NB4 (cell line): Measurements from ENCODE around the gene NSG1.

Experiments
- DNase-seq: peaks from one replicate; pipeline ENCODE4 v3.0.0; 2010; ENCODE audit warnings: low read depth
- H3K4me3 ChIP-seq: one replicate; pipeline ENCODE4 v1.5.1; 2011; ENCODE audit warnings: mild to moderate bottlenecking, low read depth, low read length, moderate library complexity
- MYC ChIP-seq: IDR thresholded peaks from 2 replicates; pipeline ENCODE4 v1.6.1; 2011; ENCODE audit warnings: low read depth, low read length
- POLR2A ChIP-seq: IDR thresholded peaks from 2 replicates; pipeline ENCODE4 v1.6.1; 2011; ENCODE audit warnings: mild to moderate bottlenecking; ENCODE audit not compliant: insufficient read length; ENCODE audit errors: extremely low read depth
- TF ChIP-seq, protein P1 (sequence below): IDR thresholded peaks from one replicate; pipeline ENCODE4 v1.5.1; 2012; ENCODE audit warnings: low read depth, low read length
- TF ChIP-seq, protein P2 (sequence below): IDR thresholded peaks from 2 replicates; pipeline ENCODE4 v1.6.1; 2011; ENCODE audit warnings: low read depth, low read length

The NSG1 gene

DNA sequence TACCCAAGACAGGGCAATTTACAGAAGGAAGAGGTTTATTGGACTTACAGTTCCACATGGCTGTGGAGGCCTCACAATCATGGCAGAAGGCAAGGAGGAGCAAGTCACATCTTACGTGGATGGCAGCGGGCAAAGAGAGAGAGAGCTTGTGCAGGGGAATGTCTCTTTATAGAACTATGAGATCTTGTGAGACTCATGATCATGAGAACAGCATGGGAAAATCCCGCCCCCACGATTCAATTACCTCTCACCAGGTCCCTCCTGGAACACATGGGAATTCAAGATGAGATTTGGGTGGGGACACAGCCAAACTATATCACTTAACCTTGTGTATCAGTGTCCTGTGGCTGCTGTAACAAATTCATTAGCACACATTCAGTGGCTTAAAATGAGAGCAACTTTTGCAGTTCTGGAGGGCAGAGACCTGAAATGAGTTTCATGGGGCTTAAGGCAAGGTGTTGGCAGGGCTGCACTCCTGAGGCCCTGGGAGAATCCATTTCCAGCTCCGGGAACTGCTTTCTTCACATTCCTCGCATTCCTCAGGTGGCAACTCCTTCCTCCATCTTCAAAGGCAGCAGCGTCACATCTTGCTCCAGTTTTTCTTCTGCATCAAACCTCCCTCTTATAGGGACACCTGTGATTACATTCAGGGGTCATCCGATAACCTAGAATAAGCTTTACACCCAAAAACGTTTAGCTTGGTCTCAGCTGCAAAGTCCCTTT is 22.3 kb upstream of the NSG1 start:
- no peak for DNase-seq
- TF ChIP-seq, protein P1, sequence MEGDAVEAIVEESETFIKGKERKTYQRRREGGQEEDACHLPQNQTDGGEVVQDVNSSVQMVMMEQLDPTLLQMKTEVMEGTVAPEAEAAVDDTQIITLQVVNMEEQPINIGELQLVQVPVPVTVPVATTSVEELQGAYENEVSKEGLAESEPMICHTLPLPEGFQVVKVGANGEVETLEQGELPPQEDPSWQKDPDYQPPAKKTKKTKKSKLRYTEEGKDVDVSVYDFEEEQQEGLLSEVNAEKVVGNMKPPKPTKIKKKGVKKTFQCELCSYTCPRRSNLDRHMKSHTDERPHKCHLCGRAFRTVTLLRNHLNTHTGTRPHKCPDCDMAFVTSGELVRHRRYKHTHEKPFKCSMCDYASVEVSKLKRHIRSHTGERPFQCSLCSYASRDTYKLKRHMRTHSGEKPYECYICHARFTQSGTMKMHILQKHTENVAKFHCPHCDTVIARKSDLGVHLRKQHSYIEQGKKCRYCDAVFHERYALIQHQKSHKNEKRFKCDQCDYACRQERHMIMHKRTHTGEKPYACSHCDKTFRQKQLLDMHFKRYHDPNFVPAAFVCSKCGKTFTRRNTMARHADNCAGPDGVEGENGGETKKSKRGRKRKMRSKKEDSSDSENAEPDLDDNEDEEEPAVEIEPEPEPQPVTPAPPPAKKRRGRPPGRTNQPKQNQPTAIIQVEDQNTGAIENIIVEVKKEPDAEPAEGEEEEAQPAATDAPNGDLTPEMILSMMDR, result no peak
- TF ChIP-seq POLR2A, result no peak
- no peak for TF ChIP-seq MYC
- TF ChIP-seq, protein P2, sequence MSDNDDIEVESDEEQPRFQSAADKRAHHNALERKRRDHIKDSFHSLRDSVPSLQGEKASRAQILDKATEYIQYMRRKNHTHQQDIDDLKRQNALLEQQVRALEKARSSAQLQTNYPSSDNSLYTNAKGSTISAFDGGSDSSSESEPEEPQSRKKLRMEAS, result no peak
- H3K4me3 ChIP-seq, result no peak overlapping the region

DNA sequence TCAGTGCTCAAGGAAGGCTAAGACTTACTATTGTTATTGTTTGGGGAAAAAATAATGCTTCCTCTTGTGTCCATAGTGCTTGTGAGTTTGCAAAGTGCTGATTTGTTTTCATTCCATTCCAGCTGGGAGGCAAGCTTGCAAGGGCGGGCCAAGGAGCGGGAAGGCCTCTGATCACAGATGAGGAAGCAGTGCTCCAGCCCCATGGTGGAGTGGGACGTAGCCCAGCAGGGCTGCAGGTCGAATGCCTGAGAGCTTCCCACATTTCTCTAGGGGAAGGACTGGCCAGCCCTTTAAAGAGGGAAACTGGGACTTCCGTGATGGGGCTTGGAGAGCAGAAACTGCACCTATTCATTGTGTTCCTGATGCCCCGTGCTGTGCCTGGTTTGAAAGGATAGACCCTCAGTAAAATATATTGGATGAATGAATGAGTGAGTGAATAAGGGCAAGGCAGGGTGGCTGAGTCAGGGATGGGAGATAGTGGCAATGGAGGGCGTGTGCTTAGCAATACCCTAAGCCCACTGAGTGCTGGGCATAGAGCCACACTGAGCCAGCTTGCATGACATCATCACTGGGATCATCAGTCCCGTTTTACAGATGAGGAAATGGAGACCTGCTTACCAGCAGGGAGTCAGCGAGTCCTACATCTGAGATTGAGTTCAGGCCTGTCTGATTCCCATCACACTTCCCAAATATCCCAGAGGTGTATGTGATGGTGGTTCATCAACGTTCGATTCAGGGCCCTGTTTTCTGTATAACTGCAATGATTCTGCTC is 17.9 kb upstream of the NSG1 start:
- no peak for DNase-seq

DNA sequence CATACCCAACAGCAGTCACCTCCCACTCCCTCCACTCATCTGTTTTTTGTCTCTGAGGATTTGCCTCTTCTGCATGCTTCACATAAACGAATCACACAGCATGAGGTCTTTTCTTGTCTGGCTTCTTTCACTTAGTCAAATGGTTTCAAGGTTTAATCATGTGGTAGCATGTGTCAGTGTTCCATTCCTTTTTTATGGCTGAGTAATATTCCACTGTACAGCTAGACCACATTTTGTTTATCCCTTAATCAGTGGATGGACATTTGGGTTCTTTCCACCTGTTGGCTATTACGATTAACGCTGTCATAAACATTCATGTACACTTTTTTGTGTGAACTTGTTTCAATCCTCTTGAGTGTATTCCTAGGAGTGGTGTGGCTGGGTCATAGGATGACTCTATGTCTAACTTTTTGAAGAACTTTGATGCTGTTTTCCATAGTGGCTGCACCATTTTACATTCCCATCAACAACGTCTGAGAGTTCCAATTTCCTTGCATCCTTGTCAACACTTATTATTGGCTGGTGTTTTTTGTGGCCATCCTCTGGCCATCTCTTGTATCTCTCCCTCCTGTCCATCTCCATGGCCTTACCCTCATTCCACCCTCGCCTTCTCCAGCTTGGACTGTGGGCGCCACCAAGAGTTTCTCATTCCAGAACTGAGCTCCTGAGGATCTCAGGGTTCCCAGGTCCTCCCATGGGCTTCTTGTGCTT is 12.4 kb upstream of the NSG1 start:
- H3K4me3 ChIP-seq, result no peak overlapping the region
- TF ChIP-seq, protein P2, result no peak
- no peak for TF ChIP-seq MYC
- TF ChIP-seq, protein P1, result no peak
- no peak for TF ChIP-seq POLR2A
- no peak for DNase-seq

More for the DNA sequence above, 17.9 kb upstream of the NSG1 start:
- TF ChIP-seq MYC (no peak), POLR2A (no peak)
- TF ChIP-seq, protein P1, result no peak
- TF ChIP-seq, protein P2, result no peak
- H3K4me3 ChIP-seq, result no peak overlapping the region

DNA sequence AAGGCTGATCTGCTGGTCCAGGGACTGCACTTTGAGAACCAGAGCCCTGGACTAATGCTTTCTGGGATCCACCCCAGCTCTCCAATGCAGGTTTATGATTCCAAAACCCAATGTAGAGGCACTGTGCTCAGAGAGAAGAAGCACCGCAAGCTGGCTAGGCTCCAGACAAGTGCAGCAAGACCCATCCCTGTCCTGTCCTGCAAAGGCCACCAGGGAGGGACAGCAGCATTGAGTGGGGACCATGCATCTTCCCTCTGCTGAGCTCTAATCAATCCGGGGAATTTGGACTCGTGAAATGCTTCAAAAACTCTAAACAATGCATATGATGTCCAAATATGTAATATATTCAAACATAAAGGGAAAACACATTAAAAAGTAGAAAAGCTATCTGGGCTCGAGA is 10.8 kb upstream of the NSG1 start:
- no peak for DNase-seq
- TF ChIP-seq, protein P1, result no peak
- TF ChIP-seq, protein P2, result no peak
- TF ChIP-seq POLR2A, result no peak
- no peak for TF ChIP-seq MYC
- no peak overlapping the region for H3K4me3 ChIP-seq

DNA sequence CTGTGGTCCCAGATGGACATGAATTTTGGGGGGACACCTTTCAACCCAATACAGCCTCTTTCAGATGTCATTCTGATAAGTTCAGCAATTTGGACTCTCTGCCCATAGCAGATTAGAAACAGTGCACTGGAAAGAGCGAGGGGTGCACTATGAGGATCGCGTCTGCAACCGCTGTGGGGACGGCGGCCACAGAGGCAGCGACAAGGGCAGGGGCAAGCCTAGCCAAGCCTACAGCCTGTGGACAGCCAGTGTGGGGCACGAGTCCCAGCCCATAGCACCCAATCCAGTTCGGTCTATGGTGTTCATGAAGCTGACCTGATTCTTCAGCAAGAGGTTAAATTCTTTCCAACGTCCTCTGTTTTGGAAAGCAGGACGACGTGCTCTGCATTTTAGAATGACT is 9.7 kb upstream of the NSG1 start:
- DNase-seq, result no peak
- TF ChIP-seq MYC (no peak), POLR2A (no peak)
- TF ChIP-seq, protein P1, result no peak
- TF ChIP-seq, protein P2, result no peak
- no peak overlapping the region for H3K4me3 ChIP-seq
